ENCODE measurements around the gene CD58.

CD58 gene

DNA sequence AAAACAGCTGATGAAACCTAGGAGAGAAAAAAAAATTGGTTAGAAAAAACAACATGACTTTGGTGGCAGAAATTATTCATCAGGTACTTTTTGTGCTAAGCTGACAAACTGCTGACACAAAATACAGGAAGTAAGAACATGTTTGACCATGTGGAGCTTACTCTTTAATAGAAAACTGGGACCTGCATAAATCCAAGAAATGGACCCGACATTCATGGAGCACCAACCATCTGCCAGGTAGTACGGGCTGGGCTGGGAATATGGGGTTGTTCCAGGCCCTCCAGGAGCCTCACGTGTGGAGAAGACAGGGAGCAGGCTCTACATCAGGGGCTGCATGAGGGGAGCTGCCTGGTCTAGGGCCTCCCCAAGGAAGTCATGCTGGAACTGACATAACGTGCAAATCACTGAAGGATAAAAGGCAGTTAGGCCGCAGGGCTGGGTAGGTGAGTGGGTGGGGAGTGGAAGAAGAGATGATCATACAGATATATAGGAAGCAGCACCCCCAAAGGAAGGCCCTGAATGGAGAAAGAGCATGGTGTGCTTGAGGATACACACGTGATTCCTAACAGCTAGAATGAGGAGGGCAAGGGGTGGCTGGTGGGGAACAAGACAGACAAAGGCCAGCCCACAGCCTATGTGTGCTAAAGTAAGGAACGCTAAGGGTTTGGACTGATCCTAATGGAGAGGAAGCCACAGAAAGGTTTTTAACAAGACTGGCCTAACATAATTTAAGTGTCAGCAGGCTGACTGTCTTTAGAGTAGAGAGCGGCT, 26.1 kb downstream of the CD58 start:
- DNase-seq (ENCODE audit: low read depth, low spot score), result no peak

DNA sequence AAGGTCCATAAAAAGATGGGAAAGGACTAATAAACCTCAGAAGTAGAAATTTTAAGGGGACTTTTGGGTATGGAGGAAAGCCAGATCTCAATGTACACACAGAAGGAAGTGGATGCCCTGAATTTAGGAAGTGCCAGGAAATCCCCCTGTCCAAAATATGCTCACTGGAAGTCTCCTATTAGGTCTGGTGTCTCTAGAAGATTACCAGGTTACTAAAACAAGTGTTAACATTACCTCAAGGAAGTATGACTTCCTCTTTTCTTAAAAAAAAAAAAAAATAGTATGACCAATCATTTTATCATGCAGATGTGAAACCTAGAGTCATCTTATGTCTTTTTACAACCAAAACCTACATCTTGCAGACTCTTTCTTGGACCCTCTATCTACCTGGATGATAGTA, 30.7 kb downstream of the CD58 start:
- no peak for DNase-seq (ENCODE audit: low read depth, low spot score)

DNA sequence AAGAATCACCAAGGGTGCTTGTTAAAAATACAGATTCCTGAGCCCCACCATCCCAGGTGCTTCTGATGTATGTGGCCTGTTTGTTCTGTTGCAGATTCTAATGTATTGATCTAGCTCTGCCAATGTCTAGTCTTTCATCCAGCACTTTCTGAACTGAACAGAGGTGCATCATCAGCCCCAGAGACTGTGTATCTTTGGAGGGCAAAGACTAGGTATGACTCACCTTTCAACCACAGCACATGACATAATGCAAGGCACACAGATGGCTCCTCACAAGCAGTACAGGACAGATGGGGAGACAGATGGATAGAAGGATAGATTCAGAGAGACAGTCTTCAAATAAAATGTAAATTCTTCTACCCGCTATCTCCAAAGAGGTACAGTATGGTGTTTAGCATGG, 32.3 kb downstream of the CD58 start:
- DNase-seq (ENCODE audit: low read depth, low spot score), result no peak

DNA sequence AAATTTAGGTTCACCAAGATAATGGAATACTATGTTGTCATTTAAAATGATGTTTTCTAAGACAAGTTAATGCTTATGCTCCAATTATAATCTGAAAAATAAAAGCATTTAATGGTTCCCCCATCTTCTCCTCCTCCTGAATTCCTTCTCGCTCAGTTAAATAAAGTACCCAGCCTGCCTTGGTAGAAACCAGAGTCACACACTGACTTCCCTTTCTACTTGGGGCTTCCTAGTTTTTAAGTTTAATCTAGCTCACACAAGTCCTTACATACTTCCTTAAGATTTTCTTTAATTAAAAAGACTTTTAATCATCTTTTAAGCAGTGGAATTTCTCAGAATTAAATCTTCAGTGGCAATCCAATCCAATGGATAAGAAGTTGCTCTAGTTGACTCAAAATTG, 32.9 kb downstream of the CD58 start:
- no peak for DNase-seq (ENCODE audit: low read depth, low spot score)

DNA sequence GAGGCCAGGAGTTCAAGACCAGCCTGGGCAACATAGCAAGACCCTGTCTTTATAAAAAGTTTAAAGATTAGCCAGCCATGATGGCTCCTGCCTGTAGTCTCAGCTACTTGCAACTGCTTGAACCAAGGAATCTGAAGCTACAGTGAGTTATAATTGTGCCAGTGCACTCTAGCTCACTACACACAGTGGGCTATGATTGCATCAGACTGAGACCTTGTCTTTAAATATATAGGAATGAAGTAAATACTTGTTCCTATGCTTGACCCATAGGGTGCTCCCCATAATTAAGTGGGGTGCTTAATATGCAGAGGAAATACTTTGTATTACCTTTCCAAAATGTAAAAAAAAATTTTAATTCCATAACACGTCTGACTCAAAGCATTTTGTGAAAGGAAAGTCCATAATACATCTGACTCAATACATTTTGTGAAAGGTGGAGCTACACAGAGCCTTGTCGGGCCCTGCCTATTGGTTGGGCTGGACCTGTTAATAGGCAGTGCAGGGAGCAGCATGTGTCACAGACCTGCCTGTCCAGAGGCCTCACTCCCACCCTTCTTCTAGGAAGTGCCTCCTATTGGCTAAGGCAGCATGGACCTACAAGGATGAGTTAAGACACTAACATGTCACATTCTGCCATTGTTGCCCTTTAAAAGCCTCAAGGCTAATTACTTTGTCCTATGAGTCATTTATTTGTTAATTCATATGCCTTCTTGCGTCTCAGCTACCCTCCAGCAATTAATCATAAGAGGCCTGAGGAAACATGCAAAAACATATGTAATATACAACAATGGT, 33.6 kb downstream of the CD58 start:
- DNase-seq (ENCODE audit: low read depth, low spot score), result no peak

DNA sequence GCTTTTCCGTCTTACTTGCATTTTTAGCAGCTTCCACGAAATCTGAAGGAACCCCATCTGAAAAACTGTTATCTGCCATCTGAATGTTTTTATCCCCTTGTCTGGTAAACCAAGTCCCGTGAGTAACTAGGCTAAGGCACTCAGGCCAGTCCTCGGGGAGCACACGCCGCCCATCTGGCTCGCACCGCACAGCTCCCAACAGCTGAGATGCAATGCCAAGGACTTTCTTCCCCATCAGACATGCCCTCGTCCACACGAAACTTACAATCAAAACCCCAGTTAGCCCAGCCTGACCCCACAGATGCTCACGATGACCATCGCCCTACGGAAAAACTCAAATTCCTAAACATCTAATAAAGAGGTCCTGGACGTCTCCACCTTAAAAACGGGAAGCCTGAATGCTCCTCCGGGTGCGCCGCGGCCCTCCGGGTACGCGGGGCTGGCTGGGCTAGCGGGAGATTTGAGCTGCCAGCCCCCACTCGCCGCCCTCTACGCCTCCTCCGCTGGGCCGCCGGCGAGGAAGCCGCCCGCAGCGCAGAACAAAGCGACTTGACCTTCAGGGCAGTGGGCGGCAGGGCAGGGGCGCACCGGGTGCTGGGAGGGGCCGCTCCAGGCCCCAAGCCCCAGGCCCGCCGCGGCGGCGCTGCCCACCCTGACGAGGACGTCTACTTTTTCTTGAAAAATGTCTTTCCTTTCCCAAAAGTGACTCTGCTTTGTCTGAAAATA, 36.6 kb downstream of the CD58 start:
- DNase-seq (ENCODE audit: low read depth, low spot score), result no peak

DNA sequence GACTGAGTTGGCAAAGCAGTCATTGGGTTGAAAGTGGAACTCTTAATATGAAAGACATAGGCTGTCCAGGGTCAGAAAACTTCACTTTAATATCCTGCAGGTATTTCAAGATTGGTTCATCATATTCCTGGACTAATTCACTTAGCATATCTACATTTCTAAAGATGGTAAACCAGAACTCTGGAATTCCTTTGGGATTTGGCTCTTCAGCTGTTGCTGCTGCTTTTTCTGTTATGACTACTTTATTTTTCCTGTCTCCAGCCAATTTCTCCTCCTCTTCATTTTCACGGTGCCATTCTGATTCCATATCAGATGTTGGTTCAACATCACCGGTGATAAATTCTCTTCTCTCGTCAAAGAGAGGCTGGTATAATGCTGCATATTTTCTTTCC, 37.4 kb downstream of the CD58 start:
- no peak for DNase-seq (ENCODE audit: low read depth, low spot score)

DNA sequence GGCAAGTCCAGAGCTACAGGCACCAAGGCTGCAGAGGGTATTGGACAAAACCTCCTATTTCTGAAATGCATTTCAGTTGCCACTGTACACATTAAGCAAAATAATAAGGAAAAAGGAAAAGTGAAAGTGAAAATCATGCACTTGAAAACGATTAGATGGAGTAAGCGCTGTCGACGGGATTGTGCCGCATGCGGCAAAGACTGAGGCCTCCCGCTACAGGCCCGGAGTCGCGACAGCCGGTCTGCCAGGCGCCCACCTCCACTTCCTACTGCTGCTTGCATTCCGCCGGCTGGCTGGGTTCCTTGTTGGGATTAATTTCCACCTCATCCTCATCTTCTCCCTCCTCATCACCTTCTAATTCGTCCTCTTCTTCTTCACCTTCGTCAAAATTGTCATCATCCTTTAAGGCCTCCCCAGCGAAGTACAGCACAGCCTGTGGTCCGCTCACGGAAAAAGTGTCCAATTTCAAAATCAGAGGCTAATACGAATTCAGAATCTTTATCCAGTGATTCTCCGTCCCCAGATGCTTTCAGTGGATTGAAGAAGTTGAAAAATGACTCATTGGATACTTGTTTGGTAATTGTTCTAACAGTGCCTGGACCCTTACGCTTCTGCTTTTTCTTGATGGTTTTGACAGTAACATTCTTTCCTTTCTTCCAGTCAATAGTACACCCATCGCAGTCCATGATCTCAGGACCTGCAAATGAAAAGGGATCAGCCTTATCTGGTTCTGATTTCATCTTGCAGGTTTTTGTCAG, 38.0 kb downstream of the CD58 start:
- DNase-seq (ENCODE audit: low read depth, low spot score), result no peak

DNA sequence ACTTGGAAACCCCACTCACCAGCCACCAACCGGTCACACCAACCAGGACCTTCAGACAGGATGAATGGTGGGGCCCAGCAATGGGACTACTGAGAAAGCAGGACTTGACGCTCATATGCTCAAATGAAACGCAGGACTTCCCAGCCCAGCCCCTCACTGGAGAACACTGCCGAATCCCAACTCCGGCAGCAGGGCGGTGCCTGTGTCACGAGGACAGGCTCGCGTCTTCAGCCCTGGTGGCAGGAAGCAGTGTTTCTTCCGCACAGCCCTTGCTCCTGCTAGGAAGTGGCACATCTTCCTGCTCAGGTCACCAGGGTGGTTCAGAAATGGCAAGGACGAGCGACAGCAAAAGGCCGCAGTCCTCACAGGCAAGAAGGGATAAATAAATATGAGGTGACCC, 38.9 kb downstream of the CD58 start:
- no peak for DNase-seq (ENCODE audit: low read depth, low spot score)

DNA sequence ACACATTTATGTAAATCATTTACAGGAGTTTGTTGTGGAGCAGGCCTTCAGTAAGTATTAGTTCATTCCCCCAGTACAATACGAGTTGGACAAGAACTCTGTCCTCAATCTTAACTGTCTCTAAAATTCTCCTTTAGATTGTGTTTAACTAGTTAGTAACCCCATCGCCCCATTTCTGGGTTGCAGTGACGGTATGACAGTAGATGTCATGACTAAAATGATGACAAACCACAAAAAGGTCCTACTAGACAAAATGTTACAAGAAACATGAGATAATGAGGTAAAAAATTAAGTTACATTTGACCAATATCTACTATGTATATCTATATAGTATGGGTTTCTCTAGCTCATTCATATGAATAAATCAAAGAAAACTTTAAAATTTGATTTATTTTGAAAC, 41.1 kb downstream of the CD58 start:
- no peak for DNase-seq (ENCODE audit: low read depth, low spot score)

DNA sequence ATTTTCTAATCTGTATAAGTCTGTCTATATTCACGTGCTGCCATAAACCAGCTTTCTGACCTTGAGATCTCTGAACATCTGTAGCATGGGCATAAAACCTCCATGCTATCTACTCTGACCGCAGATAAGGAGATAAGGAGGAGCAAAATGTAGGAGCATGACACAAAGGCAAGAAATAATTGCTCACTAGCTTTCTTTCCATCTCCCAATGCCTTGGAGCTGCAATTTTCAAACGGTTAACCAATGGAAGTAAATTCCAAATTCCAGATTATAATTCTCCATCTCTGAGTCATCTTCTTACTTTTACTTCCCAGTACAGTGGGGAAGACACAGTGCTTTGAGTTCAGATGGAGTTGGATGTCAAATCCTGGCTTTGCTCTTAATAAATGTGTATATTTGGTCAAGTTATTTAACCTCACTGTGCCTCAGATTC, 41.6 kb downstream of the CD58 start:
- DNase-seq (ENCODE audit: low read depth, low spot score), result no peak

DNA sequence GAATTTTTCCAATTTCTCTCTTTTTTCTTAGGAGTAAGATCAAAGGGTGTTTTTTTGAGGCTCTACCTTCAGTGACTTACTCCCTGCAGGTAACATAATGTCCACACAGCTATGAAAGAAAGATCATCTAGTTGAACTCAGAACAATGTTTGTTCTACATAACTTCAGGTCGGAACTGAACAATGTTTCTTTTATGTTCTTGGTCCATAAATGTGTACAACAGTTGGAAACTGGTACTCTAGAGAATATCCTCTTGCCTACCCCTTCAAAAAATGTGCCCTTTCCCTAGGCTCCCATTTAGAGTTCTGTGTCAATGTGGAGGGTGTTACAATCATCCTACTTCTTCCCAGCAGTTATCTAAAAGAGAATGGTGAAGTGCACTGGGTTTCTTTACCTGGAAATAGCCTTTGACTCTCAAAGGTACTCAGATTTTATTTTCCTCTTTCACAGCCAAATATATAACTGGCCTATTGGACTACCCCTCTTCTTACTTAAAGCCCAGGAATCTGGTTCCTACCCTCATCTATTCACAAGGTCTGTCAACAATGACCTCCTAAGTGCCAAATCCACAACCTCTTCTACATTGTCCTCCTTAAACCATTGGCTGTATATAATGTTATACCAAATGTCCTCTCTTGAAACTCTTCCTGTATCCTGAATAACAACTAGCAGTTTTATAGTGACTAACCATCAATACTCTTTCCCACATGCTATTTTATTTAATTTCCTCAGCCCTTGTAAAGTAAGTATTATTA, 42.3 kb downstream of the CD58 start:
- no peak for DNase-seq (ENCODE audit: low read depth, low spot score)

DNA sequence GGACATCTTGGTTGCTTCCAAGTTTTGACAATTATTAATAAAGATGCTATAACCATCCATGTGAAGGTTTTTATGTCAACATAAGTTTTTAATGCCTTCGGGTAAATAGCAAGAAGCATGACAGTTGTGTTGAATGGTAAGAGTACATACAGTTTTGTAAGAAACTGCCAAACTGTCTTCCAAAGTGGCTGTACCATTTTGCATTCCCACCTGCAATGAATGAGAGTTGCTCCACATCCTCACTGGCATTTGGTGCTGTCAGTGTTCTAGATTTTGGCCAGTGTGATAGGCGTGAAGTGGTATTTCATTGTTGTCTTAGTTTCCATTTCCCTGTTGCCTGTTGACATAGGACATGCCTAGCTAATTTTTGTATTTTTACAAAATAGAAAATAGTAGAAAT, 45.4 kb downstream of the CD58 start:
- DNase-seq (ENCODE audit: low read depth, low spot score), result no peak

DNA sequence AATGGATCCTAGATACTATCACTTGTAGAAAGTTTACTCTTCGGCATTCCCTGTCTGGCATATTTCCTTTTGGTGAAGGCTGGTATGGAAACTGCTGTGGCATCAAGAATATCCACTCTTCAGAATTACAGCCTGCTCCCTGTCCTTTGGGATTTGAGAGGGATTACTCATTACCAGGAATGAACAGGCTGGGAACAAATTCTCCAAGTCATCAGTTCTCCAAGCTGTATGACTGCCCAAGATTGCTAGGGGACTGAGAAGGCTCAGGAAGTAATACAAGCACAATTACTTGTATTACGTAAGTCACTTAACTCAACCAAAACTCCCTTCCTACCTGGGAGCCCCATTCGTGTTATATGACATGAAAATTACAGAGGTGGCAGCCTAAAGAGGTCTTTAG, 49.6 kb downstream of the CD58 start:
- no peak for DNase-seq (ENCODE audit: low read depth, low spot score)

DNA sequence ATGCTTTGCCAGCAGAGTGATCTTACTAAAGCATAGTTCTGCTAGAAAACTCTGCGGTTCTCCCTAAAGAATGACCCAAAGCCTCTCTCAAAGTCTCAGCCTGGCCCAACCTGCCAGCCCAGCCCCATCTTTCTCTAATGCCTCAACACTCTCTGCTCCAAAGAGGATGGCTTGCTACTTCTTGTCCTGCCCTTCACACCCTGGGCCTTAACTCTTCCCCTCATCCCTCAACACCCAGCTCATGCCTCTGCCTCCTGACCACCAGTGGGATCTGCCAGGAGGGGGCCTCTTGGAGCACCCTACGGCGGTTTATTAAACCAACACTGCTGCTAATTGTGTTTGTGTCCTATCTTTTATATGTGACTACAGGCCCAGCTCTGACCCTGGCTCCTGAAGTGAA, 52.4 kb downstream of the CD58 start:
- DNase-seq (ENCODE audit: low read depth, low spot score), result no peak

DNA sequence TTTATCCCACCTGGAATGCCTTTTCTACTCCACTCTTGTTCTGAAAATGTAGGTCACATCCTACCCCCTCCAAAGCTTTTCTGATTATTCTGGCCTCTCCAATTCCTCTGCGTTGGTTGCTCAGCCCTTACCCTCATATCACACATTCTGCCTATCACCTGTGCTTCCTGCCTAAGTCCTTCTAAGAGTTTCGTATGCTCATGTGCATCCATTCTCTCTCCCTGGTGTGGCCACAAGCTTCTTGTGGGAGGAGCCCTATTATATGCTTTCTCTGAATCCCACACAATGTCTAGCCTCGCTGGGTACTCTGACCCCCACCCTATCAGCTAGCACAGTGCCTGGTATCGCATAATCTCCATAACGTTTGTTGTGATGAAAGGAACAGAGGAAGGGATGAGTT, 54.2 kb downstream of the CD58 start:
- DNase-seq (ENCODE audit: low read depth, low spot score), result no peak

DNA sequence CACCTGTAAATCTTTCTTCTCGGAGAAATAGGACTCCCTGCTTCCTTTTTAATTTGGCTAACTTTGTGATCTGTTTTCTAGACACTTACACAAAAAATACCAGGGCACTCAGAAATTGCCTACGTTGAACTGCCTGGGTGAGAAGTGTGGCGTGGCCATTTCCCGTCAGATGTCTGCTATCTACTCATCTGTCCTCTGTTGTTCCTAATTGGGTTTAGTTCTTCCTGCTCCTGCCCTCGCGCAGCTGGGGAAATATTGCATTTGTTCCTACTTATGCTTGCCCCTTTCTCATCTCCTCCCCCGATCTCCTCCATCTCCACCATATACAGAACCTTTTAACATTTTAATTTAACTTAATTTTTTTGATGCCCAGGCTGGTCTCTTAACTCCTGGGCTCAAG, 55.1 kb downstream of the CD58 start:
- DNase-seq (ENCODE audit: low read depth, low spot score), result no peak

DNA sequence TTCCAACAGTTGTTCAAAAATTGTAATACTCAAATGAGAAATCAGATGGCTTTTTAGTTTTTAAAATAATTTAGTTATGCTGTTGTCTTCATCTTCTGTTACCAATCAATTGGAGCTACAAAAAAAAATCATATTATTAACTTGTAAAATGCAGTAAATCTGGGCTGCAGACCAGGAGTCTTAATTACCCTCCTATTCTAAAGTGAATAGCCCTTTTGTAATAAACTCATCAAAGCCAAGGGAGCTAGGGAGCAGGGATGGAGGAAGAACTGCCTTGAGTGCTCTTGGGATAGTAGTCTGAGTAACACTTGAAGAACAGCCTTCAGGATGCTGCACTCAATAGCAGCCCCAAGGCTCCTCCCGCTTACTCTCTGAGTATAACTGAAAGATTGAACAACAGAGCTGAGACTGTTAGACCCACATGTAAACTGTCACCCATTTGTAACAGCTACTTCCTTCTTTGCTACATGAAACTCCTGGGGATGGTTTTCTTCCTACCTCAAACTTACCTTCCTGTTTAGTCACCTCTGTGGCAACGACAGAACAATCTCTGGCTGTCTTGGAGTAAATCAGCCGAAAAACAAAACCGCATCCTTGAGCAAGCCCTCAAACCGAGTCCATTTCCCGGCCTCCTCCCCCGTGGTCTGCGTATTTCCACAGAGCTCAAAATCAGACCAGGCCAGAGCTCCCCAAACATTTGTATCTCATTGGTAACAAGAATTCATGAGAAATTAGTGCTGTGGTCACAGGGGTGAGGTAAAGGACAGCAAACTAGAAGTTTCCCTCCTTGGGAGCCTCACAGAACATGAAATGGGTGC, 55.9 kb downstream of the CD58 start:
- DNase-seq (ENCODE audit: low read depth, low spot score), result no peak

DNA sequence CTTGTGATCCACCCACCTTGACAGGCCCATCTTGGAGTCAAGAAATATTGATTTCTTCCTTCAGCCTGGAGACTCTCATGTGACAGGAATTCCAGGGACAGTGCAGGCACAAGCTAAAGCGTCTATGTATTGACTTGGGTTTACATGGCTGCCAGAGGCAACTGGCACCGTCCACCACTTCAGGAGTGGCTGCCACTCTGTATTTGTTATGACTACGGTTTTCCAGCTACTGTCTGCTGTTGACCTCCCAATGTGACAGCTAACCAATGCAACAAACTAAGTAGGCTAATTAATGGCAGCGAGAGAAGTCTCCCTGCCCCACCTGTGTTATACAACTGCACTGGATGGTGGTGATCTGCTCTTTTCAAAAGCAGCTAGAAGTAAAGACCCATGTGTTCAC, 56.9 kb downstream of the CD58 start:
- DNase-seq (ENCODE audit: low read depth, low spot score), result no peak

DNA sequence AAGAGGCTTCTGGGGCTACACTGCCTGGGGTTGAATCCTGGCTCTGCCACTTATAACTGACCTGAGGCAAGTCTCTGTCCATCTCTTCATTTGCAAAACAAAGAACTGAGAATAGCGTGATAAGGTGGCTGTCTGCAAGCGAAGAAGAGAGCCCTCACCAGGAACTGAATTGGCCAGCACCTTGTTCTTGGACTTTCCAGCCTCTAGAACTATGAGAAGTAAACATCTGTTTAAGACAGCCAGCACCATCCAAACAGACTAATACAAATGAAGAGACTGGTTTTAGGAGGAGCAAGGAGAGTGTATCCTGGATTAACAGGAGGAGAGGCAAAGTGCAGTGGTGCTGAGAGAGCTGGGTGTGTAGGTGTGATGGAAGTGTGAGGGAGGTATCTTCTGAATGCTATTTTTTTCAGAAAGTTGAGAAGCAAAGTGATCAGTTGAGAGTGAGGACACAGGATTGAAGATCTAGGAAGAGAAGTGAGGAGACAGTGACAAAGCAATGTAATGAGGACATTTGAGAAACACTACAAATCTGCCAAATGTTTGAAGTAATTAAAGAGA, 59.3 kb downstream of the CD58 start:
- DNase-seq (ENCODE audit: low read depth, low spot score), result no peak
